ENCODE results near the gene GNAI2.
"Not testable (repeated sequence)": the region's sequence is repeated elsewhere in the genome, so short reads cannot be mapped to it uniquely, and the experiment has no call there.

GNAI2 gene

DNA sequence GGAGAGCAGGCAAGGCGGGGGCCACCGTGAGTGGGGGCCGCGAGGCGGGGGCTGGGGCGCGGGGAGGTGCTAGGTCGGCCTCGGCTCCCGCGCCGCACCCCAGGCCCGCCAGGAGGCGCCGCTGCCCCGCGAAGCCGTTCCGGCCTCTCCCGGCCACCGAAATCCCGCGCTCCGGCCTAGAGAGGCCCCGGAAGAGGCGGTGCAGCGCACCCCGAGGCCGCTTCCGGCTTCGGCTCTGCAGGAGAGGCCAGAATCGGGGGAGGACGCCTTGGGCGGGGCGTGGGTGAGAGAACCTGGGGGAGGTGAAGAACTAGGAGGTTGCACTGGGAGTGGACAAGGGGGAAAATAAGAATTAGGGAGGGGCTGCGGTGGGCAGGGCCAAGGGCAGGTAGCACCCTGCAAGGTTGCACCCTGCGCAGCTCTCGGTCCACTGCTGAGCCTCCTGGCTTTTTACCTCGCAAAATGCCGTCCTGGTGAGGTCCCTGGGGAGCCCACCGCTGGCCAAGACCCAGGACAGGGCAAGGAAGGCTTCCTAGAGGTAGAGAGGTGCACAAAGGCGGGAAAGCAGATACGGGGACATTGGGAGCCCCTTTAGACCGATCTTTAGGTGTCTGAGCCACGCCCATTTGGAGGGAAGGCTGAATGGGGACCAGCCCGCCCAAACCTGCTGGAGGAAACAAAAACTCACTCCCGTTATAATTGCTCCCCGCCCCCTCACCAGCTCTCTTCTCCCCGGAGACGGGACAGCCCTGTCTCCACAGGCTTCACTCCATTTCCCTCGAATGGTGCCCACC, 8.4 kb upstream of the GNAI2 start:
- no peak for TF ChIP-seq TARDBP (IDR thresholded peaks at IDR 0.05)
- TF ChIP-seq ZNF384 (IDR thresholded peaks at IDR 0.05), result no peak
- no peak for TF ChIP-seq NFRKB (IDR thresholded peaks at IDR 0.05)
- no peak for TF ChIP-seq ELF4 (IDR thresholded peaks at IDR 0.05)
- TF ChIP-seq, protein P1, sequence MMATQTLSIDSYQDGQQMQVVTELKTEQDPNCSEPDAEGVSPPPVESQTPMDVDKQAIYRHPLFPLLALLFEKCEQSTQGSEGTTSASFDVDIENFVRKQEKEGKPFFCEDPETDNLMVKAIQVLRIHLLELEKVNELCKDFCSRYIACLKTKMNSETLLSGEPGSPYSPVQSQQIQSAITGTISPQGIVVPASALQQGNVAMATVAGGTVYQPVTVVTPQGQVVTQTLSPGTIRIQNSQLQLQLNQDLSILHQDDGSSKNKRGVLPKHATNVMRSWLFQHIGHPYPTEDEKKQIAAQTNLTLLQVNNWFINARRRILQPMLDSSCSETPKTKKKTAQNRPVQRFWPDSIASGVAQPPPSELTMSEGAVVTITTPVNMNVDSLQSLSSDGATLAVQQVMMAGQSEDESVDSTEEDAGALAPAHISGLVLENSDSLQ (IDR thresholded peaks at IDR 0.05), result no peak
- TF ChIP-seq L3MBTL2 (conservative IDR thresholded peaks at IDR 0.05), result peak; percentile 9; the same call in 1 of the 2 replicates
- no peak for TF ChIP-seq BHLHE40 (IDR thresholded peaks at IDR 0.05; ENCODE audit: borderline replicate concordance)
- no peak for TF ChIP-seq SP1 (IDR thresholded peaks at IDR 0.05)
- ChIA-PET CTCF (interaction anchor here (0.6 to 4.5 kb wide), 9 partner anchors 19 to 97 kb away, joined by 3 to 35 read pairs (median 5); partner anchors contain the start of gene LSMEM2), POLR2A (interaction anchor here (0.6 to 3.1 kb wide), 15 partner anchors 8 to 110 kb away, joined by 3 to 18 read pairs (median 6); no protein-coding TSS in a partner anchor)
- peak; percentile 89 for DNase-seq (ENCODE audit: extremely low spot score)

DNA sequence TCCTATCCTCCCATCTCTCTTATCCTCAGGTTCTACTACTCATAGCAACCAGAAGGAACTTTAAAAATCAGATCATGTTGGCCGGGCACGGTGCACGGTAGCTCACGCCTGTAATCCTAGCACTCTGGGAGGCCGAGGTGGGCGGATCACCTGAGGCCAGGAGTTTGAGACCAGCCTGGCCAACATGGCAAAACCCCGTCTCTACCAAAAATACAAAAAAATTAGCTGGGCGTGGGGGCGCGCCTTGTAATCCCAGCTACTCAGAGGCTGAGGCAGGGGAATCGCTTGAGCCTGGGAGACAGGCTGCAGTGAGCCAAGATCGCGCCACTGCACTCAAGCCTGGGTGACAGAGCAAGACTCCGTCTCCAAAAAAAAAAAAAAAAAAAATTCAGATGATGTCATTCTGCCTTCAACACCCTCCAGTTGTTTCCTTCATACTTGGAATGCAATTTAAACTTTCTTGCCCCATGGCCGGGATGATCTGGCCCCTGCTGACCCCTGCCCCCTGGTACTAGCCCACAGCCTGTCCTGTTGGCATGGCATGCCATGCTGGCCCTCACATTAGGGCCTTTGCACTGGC, 7.7 kb upstream of the GNAI2 start:
- POLR2A ChIA-PET, result interaction anchor here (0.6 to 3.1 kb wide), 16 partner anchors 12 to 259 kb away, joined by 3 to 18 read pairs (median 6); no protein-coding TSS in a partner anchor
- CTCF ChIA-PET, result interaction anchor here (1.0 to 4.5 kb wide), 4 partner anchors 18 to 34 kb away, joined by 3 to 32 read pairs (median 8); no protein-coding TSS in a partner anchor
- peak; percentile 91 for TF ChIP-seq ZNF384 (IDR thresholded peaks at IDR 0.05)
- not testable (repeated sequence) for DNase-seq (ENCODE audit: extremely low spot score)

DNA sequence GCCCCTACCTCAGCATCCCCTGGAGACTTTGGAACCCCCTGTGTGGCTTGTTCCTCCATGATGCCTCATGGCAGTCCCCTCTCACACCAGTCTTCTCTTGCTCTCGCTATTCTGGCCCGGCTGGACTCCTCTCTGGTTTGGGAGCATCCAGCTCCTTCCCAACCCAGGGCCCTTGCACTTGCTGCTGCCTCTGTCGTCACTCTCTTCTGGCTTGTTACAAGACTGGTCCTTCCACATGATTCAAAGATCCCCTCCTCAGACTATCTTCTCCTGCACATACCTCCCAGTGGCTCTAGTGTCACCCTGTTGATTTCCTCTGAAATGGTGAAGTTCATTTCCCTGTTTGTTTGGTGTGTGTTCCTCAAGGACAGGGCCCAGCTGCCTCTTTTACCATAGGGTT, 6.5 kb upstream of the GNAI2 start:
- CTCF ChIA-PET, result interaction anchor here (0.7 to 4.5 kb wide), 4 partner anchors 17 to 45 kb away, joined by 3 to 32 read pairs (median 6); no protein-coding TSS in a partner anchor
- POLR2A ChIA-PET, result interaction anchor here (2.5 to 2.9 kb wide), 2 partner anchors 37 to 108 kb away, joined by 12 to 13 read pairs; no protein-coding TSS in a partner anchor
- TF ChIP-seq L3MBTL2 (conservative IDR thresholded peaks at IDR 0.05), result no peak
- TF ChIP-seq FOXA1 (IDR thresholded peaks at IDR 0.05), result no peak
- TF ChIP-seq HDGF (IDR thresholded peaks at IDR 0.05; ENCODE audit: borderline replicate concordance), result no peak
- TF ChIP-seq FOXK2 (IDR thresholded peaks at IDR 0.05), result no peak
- TF ChIP-seq, protein P1 (IDR thresholded peaks at IDR 0.05), result no peak
- no peak for TF ChIP-seq ELF4 (IDR thresholded peaks at IDR 0.05)
- TF ChIP-seq CTBP1 (IDR thresholded peaks at IDR 0.05; ENCODE audit: borderline replicate concordance), result no peak
- no peak for TF ChIP-seq SUZ12 (IDR thresholded peaks at IDR 0.05)
- no peak for TF ChIP-seq ARNT (IDR thresholded peaks at IDR 0.05)
- TF ChIP-seq NFRKB (IDR thresholded peaks at IDR 0.05), result no peak
- TF ChIP-seq ZNF384 (IDR thresholded peaks at IDR 0.05), result no peak

DNA sequence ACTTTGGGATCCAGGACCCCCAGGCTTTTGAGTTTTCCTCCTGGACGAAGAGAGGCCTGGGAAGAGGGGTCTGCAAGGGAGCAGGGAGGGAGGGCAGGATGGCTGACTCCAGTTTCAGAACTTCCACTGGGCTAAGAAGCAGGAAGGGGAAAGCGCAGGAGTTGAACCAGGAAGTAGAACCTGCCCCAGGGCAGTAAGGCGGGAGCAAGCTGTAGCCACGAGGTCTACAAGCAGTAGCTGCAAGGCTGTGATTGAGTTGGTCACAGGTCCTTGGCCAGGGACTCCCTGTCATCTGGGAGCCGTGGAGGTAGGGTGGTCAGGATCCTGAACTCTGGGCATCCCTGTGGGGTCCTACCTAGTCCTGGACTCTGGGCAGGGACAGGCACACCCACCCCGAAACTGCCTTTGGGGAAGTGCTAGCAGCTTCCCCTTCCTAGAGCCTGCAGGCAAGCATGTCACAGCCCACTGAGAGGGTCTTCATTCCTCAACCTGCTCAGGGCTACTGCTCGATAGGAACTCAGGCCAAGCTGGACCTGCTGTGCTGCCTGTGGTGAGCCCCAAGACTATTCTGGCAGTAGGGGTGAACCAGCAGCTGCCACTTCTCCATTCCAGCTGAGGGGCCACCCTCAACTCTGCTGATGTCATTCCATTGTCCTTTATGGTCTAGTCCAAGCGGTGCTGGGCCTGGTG, 5.8 kb upstream of the GNAI2 start:
- DNase-seq (ENCODE audit: extremely low spot score), result no peak
- TF ChIP-seq FOXM1 (IDR thresholded peaks at IDR 0.05; ENCODE audit: borderline replicate concordance) (no peak), FOXA1 (IDR thresholded peaks at IDR 0.05) (no peak), BHLHE40 (IDR thresholded peaks at IDR 0.05; ENCODE audit: borderline replicate concordance) (no peak), FOXK2 (IDR thresholded peaks at IDR 0.05) (no peak), ELF4 (IDR thresholded peaks at IDR 0.05) (no peak), NFRKB (IDR thresholded peaks at IDR 0.05) (no peak), TARDBP (IDR thresholded peaks at IDR 0.05) (no peak), CTBP1 (IDR thresholded peaks at IDR 0.05; ENCODE audit: borderline replicate concordance) (no peak), HDGF (IDR thresholded peaks at IDR 0.05; ENCODE audit: borderline replicate concordance) (no peak), ARNT (IDR thresholded peaks at IDR 0.05) (no peak), L3MBTL2 (conservative IDR thresholded peaks at IDR 0.05) (no peak)
- TF ChIP-seq, protein P1 (IDR thresholded peaks at IDR 0.05), result no peak
- ChIA-PET POLR2A (interaction anchor here (1.2 to 2.5 kb wide), 4 partner anchors 17 to 69 kb away, joined by 3 to 12 read pairs (median 4); partner anchors contain the start of genes HYAL3 and NAA80), CTCF (interaction anchor here (0.6 to 4.5 kb wide), 4 partner anchors 16 to 36 kb away, joined by 3 to 32 read pairs (median 6); no protein-coding TSS in a partner anchor)

More for the DNA sequence above, 6.5 kb upstream of the GNAI2 start:
- no peak for DNase-seq (ENCODE audit: extremely low spot score)

DNA sequence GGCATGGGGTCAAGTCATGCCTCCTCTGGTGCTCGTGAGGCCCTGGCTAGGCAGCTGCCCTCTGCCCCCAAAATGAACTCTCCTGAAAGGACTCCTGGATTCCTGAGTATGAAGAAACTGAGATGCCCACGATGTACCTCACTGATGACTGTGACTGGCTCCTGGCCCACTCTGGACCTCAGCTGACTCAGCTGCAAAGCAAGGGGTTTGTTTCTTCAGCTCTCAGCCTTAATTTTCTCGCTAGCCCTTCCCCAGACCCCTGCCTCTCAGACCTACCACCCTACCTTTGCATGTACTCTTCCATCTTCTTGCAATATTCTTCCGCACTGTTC, 5.2 kb upstream of the GNAI2 start:
- CTCF ChIA-PET, result interaction anchor here (0.7 to 4.5 kb wide), 3 partner anchors 16 to 36 kb away, joined by 3 to 32 read pairs (median 3); no protein-coding TSS in a partner anchor
- DNase-seq (ENCODE audit: extremely low spot score), result no peak
- TF ChIP-seq FOXK2 (IDR thresholded peaks at IDR 0.05), result no peak
- TF ChIP-seq ELF4 (IDR thresholded peaks at IDR 0.05), result no peak
- TF ChIP-seq TARDBP (IDR thresholded peaks at IDR 0.05), result no peak
- TF ChIP-seq FOXA1 (IDR thresholded peaks at IDR 0.05), result no peak
- no peak for TF ChIP-seq ARNT (IDR thresholded peaks at IDR 0.05)
- TF ChIP-seq, protein P1 (IDR thresholded peaks at IDR 0.05), result no peak
- TF ChIP-seq LEF1 (IDR thresholded peaks at IDR 0.05; ENCODE audit: borderline replicate concordance), result no peak
- TF ChIP-seq FOXM1 (IDR thresholded peaks at IDR 0.05; ENCODE audit: borderline replicate concordance), result no peak
- TF ChIP-seq NFRKB (IDR thresholded peaks at IDR 0.05), result no peak
- no peak for TF ChIP-seq SP1 (IDR thresholded peaks at IDR 0.05)
- TF ChIP-seq L3MBTL2 (conservative IDR thresholded peaks at IDR 0.05), result no peak
- no peak for TF ChIP-seq HDGF (IDR thresholded peaks at IDR 0.05; ENCODE audit: borderline replicate concordance)
- no peak for TF ChIP-seq ZNF384 (IDR thresholded peaks at IDR 0.05)
- TF ChIP-seq SUZ12 (IDR thresholded peaks at IDR 0.05), result no peak
- POLR2A ChIA-PET, result interaction anchor here (1.2 to 1.5 kb wide), 3 partner anchors 16 to 69 kb away, joined by 3 to 6 read pairs (median 3); partner anchors contain the start of genes HYAL3 and NAA80
